Testis (tissue), 5 donors: Measurements from ENCODE around the gene CAPN3. TPM values are rescaled to one million over a fixed set of nuclear protein-coding genes. Genes with fewer than 3 reads are reported as not detected.
"Not testable (repeated sequence)": the region's sequence is repeated elsewhere in the genome, so short reads cannot be mapped to it uniquely, and the experiment has no call there.

ENCODE experiments used
- DNase-seq: peaks from one replicate; pipeline ENCODE4 v3.0.0-alpha.2; 2019
- H3K27ac ChIP-seq, 2 donors: fragments of 200-600 bp; sonication (generic); one replicate each; pipeline ENCODE4 v1.5.1; 2019
- H3K27me3 ChIP-seq: fragments of 200-600 bp; sonication (generic); one replicate; pipeline ENCODE4 v1.5.1; 2019
- H3K36me3 ChIP-seq: fragments of 200-600 bp; sonication (generic); one replicate; pipeline ENCODE4 v1.5.1; 2017; ENCODE audit warnings: low read depth; ENCODE audit errors: missing control alignments
- H3K4me1 ChIP-seq: fragments of 200-600 bp; sonication (generic); one replicate; pipeline ENCODE4 v1.5.1; 2019
- H3K4me3 ChIP-seq, 2 donors: fragments of 200-600 bp; sonication (generic); one replicate each; pipeline ENCODE4 v1.5.1; 2017 to 2019
- H3K9me3 ChIP-seq: fragments of 200-600 bp; sonication (generic); one replicate; pipeline ENCODE4 v1.5.1; 2017
- CTCF ChIP-seq, 3 experiments: fragments of 450-650 bp in 2 of 3; fragments of 200-600 bp in 1 of 3; sonication (generic) in 1 of 3; IDR thresholded peaks; one replicate each; pipeline ENCODE4 v1.5.1; 2016 to 2019; ENCODE audit warnings: antibody characterized with exemption in 3 of 3, mild to moderate bottlenecking in 2 of 3, moderate library complexity in 1 of 3
- POLR2A ChIP-seq: fragments of 450-650 bp; IDR thresholded peaks from one replicate; pipeline ENCODE4 v1.6.1; 2017; ENCODE audit warnings: antibody characterized with exemption, mild to moderate bottlenecking, moderate library complexity
- WGBS, 2 donors: methylation state at CpG; one replicate each; pipeline ENCODE4 v1.1.5; 2018; 5-methylcytosine and 5-hydroxymethylcytosine counted together
- intact Hi-C: fragments of 100-400 bp; cut with DNase I; formaldehyde crosslinking; loops from one replicate; pipeline ENCODE4 v1.15.1; 2023; ENCODE audit warnings: low total_unique reads
- long read RNA-seq, 2 donors: transcript quantifications; one replicate each; lab custom pipeline, GENCODE V29; 2026
- polyA plus RNA-seq: library from polyadenylated mRNA; stranded (reverse); fragments of 350-450 nt; fragmentation: Illumina TruSeq; extraction: RNeasy Lipid Tissue Mini Kit (QIAGEN cat#74804); gene quantifications from one replicate; pipeline ENCODE4 v1.2.3, GENCODE V29; 2014; ENCODE audit warnings: low read depth, low replicate concordance; ENCODE audit not compliant: insufficient read depth
- total RNA-seq, 2 donors: library from RNA; depleted of rRNA; stranded (reverse); fragments of >200 nt; gene quantifications; one replicate each; pipeline ENCODE4 v1.2.3, GENCODE V29; 2016

Gene CAPN3
- total RNA-seq = 10 to 100 TPM; 33.6 to 60.4 TPM
- polyA plus RNA-seq = 53.0 TPM
- long read RNA-seq, donor 1 = 0 reads
- long read RNA-seq, donor 2 = 0 reads

- H3K9me3 ChIP-seq = no peaks in the 10 kb centered on the region
- no peaks in the 10 kb centered on the region for H3K36me3 ChIP-seq
- DNase-seq = no peak
- no peak within 1 kb of the TSS for H3K4me3 ChIP-seq
- no peaks in the 10 kb centered on the region for H3K27me3 ChIP-seq
- H3K27ac ChIP-seq = no peak within 1 kb of the TSS
- H3K4me1 ChIP-seq = no peaks in the 10 kb centered on the region
- 77 to 82% methylated on average over 1 of the region's 1 CpG for WGBS, 2 donors
- intact Hi-C loops = no loop called here
- TF ChIP-seq POLR2A (no peak), CTCF (IDR thresholded peaks at IDR 0.05) (no peak)
These were observed at the start of gene CAPN3 for GRCh38 chr15:42359249-42359648. TSS of gene CAPN3 (plus strand) at chr15:42359501. CDS start at chr15:42359806, 305 bp downstream.

GRCh38 chr15:42313463-42313862 is 45.8 kb upstream of the CAPN3 start:
- H3K9me3 ChIP-seq = no peaks in the 10 kb centered on the region
- intact Hi-C loops = no loop called here
- H3K36me3 ChIP-seq = no peaks in the 10 kb centered on the region
- no peaks in the 10 kb centered on the region for H3K4me1 ChIP-seq
- TF ChIP-seq POLR2A (no peak), CTCF (IDR thresholded peaks at IDR 0.05) (no peak)
- no peak overlapping the region for H3K4me3 ChIP-seq
- H3K27ac ChIP-seq = no peak overlapping the region
- WGBS, 2 donors = 48% methylated on average over 3 of the region's 3 CpGs
- no peaks in the 10 kb centered on the region for H3K27me3 ChIP-seq
- no peak for DNase-seq

GRCh38 chr15:42314818-42315217 is 44.5 kb upstream of the CAPN3 start:
- WGBS, 2 donors = 88 to 90% methylated on average over 1 of the region's 1 CpG
- intact Hi-C loops = no loop called here
- H3K4me3 ChIP-seq = no peak overlapping the region

GRCh38 chr15:42315521-42315920 is 43.8 kb upstream of the CAPN3 start:
- Histone ChIP-seq H3K36me3 (no peaks in the 10 kb centered on the region), H3K4me3 (no peak overlapping the region), H3K4me1 (no peaks in the 10 kb centered on the region), H3K9me3 (no peaks in the 10 kb centered on the region), H3K27ac (no peak overlapping the region), H3K27me3 (no peaks in the 10 kb centered on the region)
- DNase-seq = no peak
- 78 to 89% methylated on average over 1 of the region's 1 CpG for WGBS, 2 donors
- intact Hi-C loops = no loop called here
- TF ChIP-seq CTCF (IDR thresholded peaks at IDR 0.05) = no peak
- TF ChIP-seq POLR2A = no peak

More at GRCh38 chr15:42314818-42315217, 44.5 kb upstream of the CAPN3 start:
- Histone ChIP-seq H3K36me3 (no peaks in the 10 kb centered on the region), H3K27me3 (no peaks in the 10 kb centered on the region), H3K9me3 (no peaks in the 10 kb centered on the region), H3K27ac (no peak overlapping the region), H3K4me1 (no peaks in the 10 kb centered on the region)
- TF ChIP-seq POLR2A (no peak), CTCF (IDR thresholded peaks at IDR 0.05) (no peak)
- no peak for DNase-seq

- H3K9me3 ChIP-seq, H3K4me3 ChIP-seq, H3K36me3 ChIP-seq, H3K27me3 ChIP-seq, H3K27ac ChIP-seq, H3K4me1 ChIP-seq, intact Hi-C loops: not testable (repeated sequence)
- WGBS, 2 donors = 57 to 66% methylated on average over 11 of the region's 11 CpGs
- peak; percentile 18 for DNase-seq
These were observed 43.0 kb upstream of the CAPN3 start for GRCh38 chr15:42316282-42316805.
